ENCODE results near the gene IGF1R.

IGF1R gene

DNA sequence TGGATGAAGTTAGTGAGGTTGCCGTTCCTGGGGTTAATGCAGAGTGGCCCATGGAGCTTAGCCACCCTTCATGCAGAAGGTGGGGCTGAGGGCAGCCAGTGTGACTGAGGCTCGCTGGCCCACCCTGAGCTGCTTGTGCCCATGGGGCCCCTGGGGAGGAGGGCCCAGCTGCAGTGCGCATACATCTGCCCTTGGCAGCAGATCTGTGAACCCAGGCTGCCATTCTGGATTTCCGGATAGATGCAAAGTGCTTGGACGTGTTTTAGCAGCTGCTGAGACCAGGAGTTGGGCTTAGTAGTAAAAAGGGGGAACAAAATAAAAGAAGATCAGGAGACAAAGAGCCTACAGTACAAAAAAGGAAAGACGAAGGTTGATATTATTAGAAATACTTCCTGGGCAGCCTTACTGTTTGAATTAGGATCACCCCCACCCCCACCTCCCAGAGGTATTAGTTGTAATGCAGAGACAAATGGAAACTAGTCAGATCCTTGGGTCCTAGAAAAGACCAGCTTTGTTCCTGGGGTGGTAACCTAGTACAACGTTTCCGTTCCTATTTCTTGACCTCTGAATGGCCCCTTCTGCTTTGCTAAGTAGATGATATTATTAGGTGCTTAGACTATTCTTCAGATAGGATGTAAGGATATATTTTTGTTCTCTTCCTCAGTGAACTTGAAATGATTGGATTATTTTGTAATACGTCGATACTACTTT lies 70.2 kb downstream of the IGF1R start:
- DNase-seq (ENCODE audit: low read depth): peak; percentile 16
- TF ChIP-seq, protein P1, sequence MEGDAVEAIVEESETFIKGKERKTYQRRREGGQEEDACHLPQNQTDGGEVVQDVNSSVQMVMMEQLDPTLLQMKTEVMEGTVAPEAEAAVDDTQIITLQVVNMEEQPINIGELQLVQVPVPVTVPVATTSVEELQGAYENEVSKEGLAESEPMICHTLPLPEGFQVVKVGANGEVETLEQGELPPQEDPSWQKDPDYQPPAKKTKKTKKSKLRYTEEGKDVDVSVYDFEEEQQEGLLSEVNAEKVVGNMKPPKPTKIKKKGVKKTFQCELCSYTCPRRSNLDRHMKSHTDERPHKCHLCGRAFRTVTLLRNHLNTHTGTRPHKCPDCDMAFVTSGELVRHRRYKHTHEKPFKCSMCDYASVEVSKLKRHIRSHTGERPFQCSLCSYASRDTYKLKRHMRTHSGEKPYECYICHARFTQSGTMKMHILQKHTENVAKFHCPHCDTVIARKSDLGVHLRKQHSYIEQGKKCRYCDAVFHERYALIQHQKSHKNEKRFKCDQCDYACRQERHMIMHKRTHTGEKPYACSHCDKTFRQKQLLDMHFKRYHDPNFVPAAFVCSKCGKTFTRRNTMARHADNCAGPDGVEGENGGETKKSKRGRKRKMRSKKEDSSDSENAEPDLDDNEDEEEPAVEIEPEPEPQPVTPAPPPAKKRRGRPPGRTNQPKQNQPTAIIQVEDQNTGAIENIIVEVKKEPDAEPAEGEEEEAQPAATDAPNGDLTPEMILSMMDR (IDR thresholded peaks at IDR 0.05; ENCODE audit: insufficient read depth, low read depth, low read length, missing control alignments): no peak
- H3K4me3 ChIP-seq (ENCODE audit: low read depth, low read length): no peak overlapping the region

DNA sequence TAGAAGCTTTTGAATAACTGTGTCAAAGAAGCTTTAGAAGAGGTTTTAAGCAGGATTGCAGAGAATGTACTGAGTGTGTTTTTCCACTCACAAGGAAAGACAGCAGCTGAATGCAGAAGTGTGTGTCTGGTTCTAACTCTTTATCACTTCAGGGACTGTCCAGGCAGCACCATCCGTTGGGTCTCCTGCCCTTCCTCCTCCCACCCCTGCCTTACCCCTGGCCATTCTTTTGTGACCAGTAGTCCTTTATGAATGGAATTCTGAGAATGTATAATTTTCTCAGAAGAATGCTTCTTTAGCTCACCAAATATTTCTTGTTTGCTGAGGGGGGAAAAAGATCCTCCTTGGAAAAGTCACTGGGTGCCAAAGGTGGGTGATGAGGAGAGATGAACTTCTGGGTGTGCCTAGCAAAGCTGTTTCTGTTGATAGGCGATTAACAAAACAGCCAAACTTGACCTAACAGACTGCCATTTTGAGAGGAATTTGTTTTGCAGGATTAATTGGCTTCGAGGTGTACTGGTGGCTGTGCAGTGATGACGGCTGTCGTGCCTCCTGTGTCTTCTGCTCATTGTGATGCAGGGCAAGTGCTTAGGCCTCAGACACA lies 70.9 kb downstream of the IGF1R start:
- TF ChIP-seq, protein P1 (IDR thresholded peaks at IDR 0.05; ENCODE audit: insufficient read depth, low read depth, low read length, missing control alignments): no peak
- no peak for DNase-seq (ENCODE audit: low read depth)
- H3K4me3 ChIP-seq (ENCODE audit: low read depth, low read length): no peak overlapping the region

DNA sequence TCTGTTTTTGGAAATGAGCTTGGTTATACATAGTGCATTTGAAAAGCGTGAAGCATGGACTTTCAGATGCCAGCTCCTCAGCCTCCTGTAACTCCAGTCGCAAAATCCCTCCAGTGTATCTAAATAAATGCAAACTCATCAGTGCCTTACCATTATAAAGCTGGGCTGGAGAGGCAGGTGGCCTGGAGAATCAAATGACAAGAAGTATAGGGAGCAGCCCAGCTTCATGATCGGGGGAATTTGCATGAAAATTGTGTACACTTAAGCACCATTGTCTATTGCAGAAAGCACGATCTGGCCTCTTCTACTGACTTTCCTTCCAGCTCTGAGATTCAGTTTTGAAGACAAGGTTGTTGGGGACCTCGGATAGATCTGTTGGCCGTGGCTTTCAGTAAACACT lies 71.7 kb downstream of the IGF1R start:
- DNase-seq (ENCODE audit: low read depth): no peak
- no peak overlapping the region for H3K4me3 ChIP-seq (ENCODE audit: low read depth, low read length)
- TF ChIP-seq, protein P1 (IDR thresholded peaks at IDR 0.05; ENCODE audit: insufficient read depth, low read depth, low read length, missing control alignments): no peak

DNA sequence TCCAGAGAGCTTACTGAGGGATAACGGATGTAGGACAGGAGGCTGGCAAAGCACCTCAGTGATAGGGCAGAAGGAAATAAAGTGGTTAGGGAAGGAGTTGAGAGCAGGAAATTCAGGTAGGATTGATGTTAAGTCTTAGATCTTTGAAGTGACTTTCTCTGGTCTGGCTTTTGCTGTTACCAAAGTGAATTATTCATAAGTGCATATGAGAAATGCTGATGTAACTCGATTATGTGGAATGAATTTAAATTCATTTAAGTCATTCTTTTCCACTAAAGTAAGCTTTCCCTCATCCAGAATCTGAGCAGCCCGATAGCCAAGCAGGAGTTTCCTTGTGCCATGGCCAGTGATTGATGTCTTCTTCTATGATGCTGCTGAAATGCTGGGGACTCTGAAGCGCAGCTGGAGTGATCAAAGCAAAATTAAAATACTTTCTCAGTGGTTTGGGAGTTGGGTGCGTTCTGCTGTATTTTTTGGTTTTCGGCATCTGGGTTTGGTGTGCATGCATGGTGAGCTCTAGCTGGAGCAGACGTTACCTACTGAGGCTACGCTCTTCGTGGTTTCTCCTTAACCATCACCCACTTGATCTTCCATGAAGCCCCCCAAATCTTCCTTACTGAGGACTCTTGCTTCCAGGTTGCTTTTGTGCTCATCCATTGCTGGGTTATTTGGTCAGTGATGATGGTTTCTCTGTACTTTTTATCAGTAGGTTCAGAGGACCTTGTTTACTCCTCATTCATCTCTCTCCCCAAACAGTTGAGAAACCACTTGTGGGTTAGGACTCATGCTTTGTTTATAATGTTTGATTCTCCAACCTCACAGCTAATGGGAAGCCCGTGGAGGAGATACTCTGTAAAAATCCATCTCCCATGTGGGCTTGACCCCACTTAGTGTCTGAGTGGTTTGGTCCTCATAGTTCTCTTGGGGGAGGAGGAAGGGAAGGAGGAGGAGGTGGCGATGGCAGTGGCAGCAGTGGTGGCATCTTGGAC lies 72.5 kb downstream of the IGF1R start:
- no peak for DNase-seq (ENCODE audit: low read depth)
- TF ChIP-seq, protein P1 (IDR thresholded peaks at IDR 0.05; ENCODE audit: insufficient read depth, low read depth, low read length, missing control alignments): no peak
- no peak overlapping the region for H3K4me3 ChIP-seq (ENCODE audit: low read depth, low read length)

DNA sequence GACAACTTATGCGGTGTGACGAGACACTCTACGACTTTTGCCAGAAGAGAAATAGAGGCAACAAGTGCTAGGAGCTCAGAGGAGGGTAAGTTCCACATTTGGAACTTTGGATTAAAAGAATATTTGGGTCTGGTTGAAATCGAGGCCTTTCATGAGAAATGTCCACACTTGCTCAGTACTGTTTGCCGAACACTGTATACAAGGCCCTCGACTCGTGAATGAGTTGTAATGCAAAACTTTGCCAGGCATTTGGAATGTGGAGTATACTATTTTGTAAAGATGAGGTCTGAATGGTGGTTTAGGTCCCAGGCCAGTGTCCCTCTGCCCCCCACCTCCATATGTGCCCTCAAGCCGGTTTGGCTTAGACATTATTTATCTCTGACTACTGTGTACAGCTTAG lies 73.9 kb downstream of the IGF1R start:
- DNase-seq (ENCODE audit: low read depth): no peak
- TF ChIP-seq, protein P1 (IDR thresholded peaks at IDR 0.05; ENCODE audit: insufficient read depth, low read depth, low read length, missing control alignments): no peak
- H3K4me3 ChIP-seq (ENCODE audit: low read depth, low read length): no peak overlapping the region

DNA sequence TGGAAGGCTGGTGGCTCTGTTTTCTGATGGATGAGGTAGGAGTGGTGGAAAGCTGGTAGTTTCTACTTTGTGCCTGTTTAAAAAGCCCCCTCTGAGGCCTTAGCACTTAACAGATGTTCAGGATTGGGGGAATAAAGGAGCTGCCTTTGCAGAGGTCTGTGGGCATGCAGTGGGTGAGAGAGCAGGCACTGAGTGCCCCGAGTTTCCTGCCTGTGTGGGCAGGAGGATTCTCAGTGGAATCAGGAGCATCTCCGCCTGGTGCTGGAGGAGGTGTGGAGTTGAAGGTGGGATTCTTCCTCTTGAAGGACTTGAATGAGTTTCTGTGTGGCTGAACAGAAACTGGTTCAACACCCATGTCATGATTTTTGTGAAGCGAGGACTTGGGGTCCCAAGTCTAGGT lies 74.3 kb downstream of the IGF1R start:
- H3K4me3 ChIP-seq (ENCODE audit: low read depth, low read length): no peak overlapping the region
- no peak for DNase-seq (ENCODE audit: low read depth)
- TF ChIP-seq, protein P1 (IDR thresholded peaks at IDR 0.05; ENCODE audit: insufficient read depth, low read depth, low read length, missing control alignments): no peak

Measured in GM12865 (cell line).